MM.1S (cell line): ENCODE results near the gene ARHGAP26.

Experiments
- DNase-seq: peaks from one replicate; pipeline ENCODE4 v3.0.0-alpha.2; 2015
- H2AFZ ChIP-seq: fragments of 300-600 bp; sonication (generic); 2 replicates; pipeline ENCODE4 v1.6.0; 2016; ENCODE audit warnings: antibody characterized with exemption, low read length
- H3F3A ChIP-seq: fragments of 300-600 bp; sonication (generic); 2 replicates; pipeline ENCODE4 v1.6.1; 2016; ENCODE audit warnings: mild to moderate bottlenecking, antibody characterized with exemption, low read length, moderate library complexity, mixed read lengths; ENCODE audit not compliant: insufficient read depth
- H3K27ac ChIP-seq: fragments of 300-600 bp; sonication (generic); 2 replicates; pipeline ENCODE4 v1.5.1; 2016; ENCODE audit warnings: mild to moderate bottlenecking, low read length
- H3K27me3 ChIP-seq: fragments of 300-600 bp; sonication (generic); replicated peaks from 2 replicates; pipeline ENCODE4 v1.6.0; 2016; ENCODE audit warnings: low read length; ENCODE audit not compliant: insufficient read depth
- H3K36me3 ChIP-seq: fragments of 300-600 bp; sonication (generic); replicated peaks from 2 replicates; pipeline ENCODE4 v1.6.1; 2016; ENCODE audit warnings: mild to moderate bottlenecking, low read length, mixed read lengths; ENCODE audit not compliant: insufficient read depth
- H3K4me1 ChIP-seq: fragments of 300-600 bp; sonication (generic); 2 replicates; pipeline ENCODE4 v1.6.1; 2016; ENCODE audit warnings: low read length, mixed read lengths
- H3K4me2 ChIP-seq: fragments of 300-600 bp; sonication (generic); 2 replicates; pipeline ENCODE4 v1.6.0; 2016; ENCODE audit warnings: low read depth, low read length
- H3K4me3 ChIP-seq: fragments of 300-600 bp; sonication (generic); 2 replicates; pipeline ENCODE4 v1.5.1; 2016; ENCODE audit warnings: low read length, mixed read lengths
- H3K79me2 ChIP-seq: fragments of 300-600 bp; sonication (generic); 2 replicates; pipeline ENCODE4 v1.6.1; 2016; ENCODE audit warnings: mixed run types, low read length, mixed read lengths
- H3K9ac ChIP-seq: fragments of 300-600 bp; sonication (generic); 2 replicates; pipeline ENCODE4 v1.6.1; 2016; ENCODE audit warnings: low read length, mixed read lengths
- H3K9me2 ChIP-seq: fragments of 300-600 bp; sonication (generic); replicated peaks from 2 replicates; pipeline ENCODE4 v1.6.1; 2016; ENCODE audit warnings: mild to moderate bottlenecking, low read length, mixed read lengths; ENCODE audit not compliant: insufficient read depth
- H3K9me3 ChIP-seq: fragments of 300-600 bp; sonication (generic); replicated peaks from 2 replicates; pipeline ENCODE4 v1.6.1; 2016; ENCODE audit warnings: mild to moderate bottlenecking, low read length, mixed read lengths; ENCODE audit not compliant: insufficient read depth
- H4K20me1 ChIP-seq: fragments of 300-600 bp; sonication (generic); 2 replicates; pipeline ENCODE4 v1.6.1; 2016; ENCODE audit warnings: mild to moderate bottlenecking, low read length, moderate library complexity, mixed read lengths; ENCODE audit not compliant: insufficient read depth
- CTCF ChIP-seq: fragments of 300-600 bp; sonication (generic); IDR thresholded peaks from 2 replicates; pipeline ENCODE4 v1.5.1; 2016; ENCODE audit warnings: antibody characterized with exemption, low read length, mixed read lengths
- EZH2 ChIP-seq: fragments of 300-600 bp; sonication (generic); optimal IDR thresholded peaks from 2 replicates; pipeline ENCODE3; 2017; ENCODE audit warnings: low read depth, mild to moderate bottlenecking, antibody characterized with exemption, low read length, mixed read lengths
- EZH2phosphoT487 ChIP-seq: fragments of 300-600 bp; sonication (generic); IDR thresholded peaks from 2 replicates; pipeline ENCODE4 v1.6.1; 2018; ENCODE audit warnings: antibody characterized with exemption, low read length

The ARHGAP26 gene

DNA sequence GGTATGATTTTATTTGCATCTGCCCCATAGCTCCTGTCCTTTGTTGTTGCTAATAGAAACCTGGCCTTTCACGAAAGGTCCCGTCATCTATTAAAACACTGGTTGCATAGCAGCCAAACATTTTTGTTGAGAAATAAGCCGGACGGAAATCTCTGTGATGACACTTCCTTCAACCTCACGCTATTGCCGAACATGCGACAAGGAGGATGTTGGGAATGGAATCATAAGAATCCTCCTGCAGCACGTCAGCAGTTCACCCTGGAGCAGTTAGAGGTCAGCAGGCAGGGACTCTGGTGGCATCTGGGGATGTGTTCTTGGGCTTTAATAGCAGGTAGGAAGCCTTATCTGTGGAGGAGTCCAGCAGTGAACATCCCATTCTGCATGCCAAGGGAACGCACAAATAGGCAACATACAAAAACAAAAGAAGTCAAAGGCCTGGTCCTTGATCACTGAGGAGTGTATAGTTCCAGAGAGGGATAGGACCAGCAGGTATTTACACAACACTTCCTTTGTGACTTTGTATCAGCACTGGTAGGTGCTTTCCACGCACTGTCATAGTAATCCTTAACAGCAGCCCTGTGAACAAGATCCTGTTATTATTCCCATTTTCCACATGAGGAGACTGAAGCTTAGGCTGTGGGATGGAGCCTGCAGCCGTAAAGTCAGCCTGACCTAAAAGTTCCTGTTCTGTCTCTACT is 33.4 kb downstream of the ARHGAP26 start:
- Histone ChIP-seq H3K36me3 (no peaks in the 10 kb centered on the region), H3K9ac (no peak overlapping the region), H3K4me3 (no peak overlapping the region), H4K20me1 (no peaks in the 10 kb centered on the region), H3K9me2 (no peaks in the 10 kb centered on the region), H2AFZ (no peak overlapping the region), H3K27ac (no peak overlapping the region), H3K9me3 (no peaks in the 10 kb centered on the region), H3F3A (peaks cover 12% of the 10 kb centered on the region), H3K79me2 (peaks cover 21% of the 10 kb centered on the region), H3K27me3 (no peaks in the 10 kb centered on the region), H3K4me1 (peaks cover 30% of the 10 kb centered on the region), H3K4me2 (no peak overlapping the region)
- TF ChIP-seq EZH2phosphoT487 (no peak), CTCF (no peak), EZH2 (no peak)
- DNase-seq = no peak

- peaks cover 9% of the 10 kb centered on the region for H3K79me2 ChIP-seq
- H4K20me1 ChIP-seq = no peaks in the 10 kb centered on the region
- H3K36me3 ChIP-seq = no peaks in the 10 kb centered on the region
- TF ChIP-seq EZH2phosphoT487 (no peak), CTCF (no peak), EZH2 (no peak)
- H3K9me3 ChIP-seq = no peaks in the 10 kb centered on the region
- DNase-seq = no peak
- H3K27ac ChIP-seq = no peak overlapping the region
- peaks cover 22% of the 10 kb centered on the region for H3K4me1 ChIP-seq
- H3K9ac ChIP-seq = no peak overlapping the region
- no peak overlapping the region for H3K4me3 ChIP-seq
- H2AFZ ChIP-seq = no peak overlapping the region
- no peaks in the 10 kb centered on the region for H3K27me3 ChIP-seq
- H3F3A ChIP-seq = peaks cover 12% of the 10 kb centered on the region
- no peak overlapping the region for H3K4me2 ChIP-seq
- H3K9me2 ChIP-seq = no peaks in the 10 kb centered on the region
Measured at GRCh38 chr5:142805339-142805738, 35.2 kb downstream of the ARHGAP26 start.

DNA sequence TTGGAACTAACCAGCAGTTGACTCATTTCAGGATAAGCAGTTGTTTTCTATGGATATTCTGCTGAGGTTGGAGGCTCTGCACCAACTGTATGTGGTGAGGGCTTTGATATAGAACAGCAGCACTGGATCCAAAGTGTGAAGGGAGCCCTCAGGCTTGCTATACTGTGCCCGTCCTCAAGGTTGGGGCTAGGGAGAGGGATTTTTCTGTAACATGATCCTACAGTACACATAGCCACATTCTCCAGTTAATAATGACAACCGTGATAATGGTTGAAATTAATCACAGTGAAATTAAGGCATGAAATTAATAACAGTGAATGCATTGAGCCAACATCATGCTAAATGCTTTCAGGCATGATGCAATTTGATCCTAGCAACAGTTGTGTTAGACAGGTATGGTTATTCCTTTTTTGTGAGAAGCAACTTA is 36.7 kb downstream of the ARHGAP26 start:
- Histone ChIP-seq H3K9me3 (no peaks in the 10 kb centered on the region), H2AFZ (no peak overlapping the region), H3K79me2 (peaks cover 6% of the 10 kb centered on the region), H3K9me2 (no peaks in the 10 kb centered on the region), H3K9ac (no peak overlapping the region), H3K27ac (no peak overlapping the region), H3K27me3 (no peaks in the 10 kb centered on the region), H4K20me1 (no peaks in the 10 kb centered on the region), H3K4me3 (no peak overlapping the region), H3K4me2 (no peak overlapping the region), H3K4me1 (peaks cover 11% of the 10 kb centered on the region), H3F3A (no peaks in the 10 kb centered on the region), H3K36me3 (no peaks in the 10 kb centered on the region)
- no peak for DNase-seq
- no peak for TF ChIP-seq EZH2phosphoT487
- no peak for TF ChIP-seq CTCF
- TF ChIP-seq EZH2 = no peak
